Loucy (cell line): ENCODE measurements around the gene SPTB.

ENCODE experiments used
- H2AFZ ChIP-seq: fragments of 200-600 bp; sonication (generic); 2 replicates; pipeline ENCODE4 v1.6.0; 2016; ENCODE audit warnings: antibody characterized with exemption, mild to moderate bottlenecking, low read length, moderate library complexity
- H3F3A ChIP-seq: fragments of 200-600 bp; 2 replicates; pipeline ENCODE4 v1.6.0; 2016; ENCODE audit warnings: antibody characterized with exemption, low read depth, mild to moderate bottlenecking
- H3K27me3 ChIP-seq: fragments of 200-600 bp; sonication (generic); 2 replicates; pipeline ENCODE4 v1.6.1; 2014; ENCODE audit warnings: low read length, mild to moderate bottlenecking; ENCODE audit not compliant: insufficient read depth, poor library complexity, severe bottlenecking
- H3K36me3 ChIP-seq: fragments of 200-600 bp; sonication (generic); 2 replicates; pipeline ENCODE4 v1.6.1; 2016; ENCODE audit warnings: low read length; ENCODE audit not compliant: insufficient read depth
- H3K4me1 ChIP-seq: fragments of 200-600 bp; sonication (generic); 2 replicates; pipeline ENCODE4 v1.5.1; 2014; ENCODE audit warnings: low read length, mild to moderate bottlenecking; ENCODE audit not compliant: insufficient read depth, poor library complexity, severe bottlenecking
- H3K4me2 ChIP-seq: fragments of 200-600 bp; sonication (generic); 2 replicates; pipeline ENCODE4 v1.6.0; 2014; ENCODE audit warnings: antibody characterized with exemption, low read length, low read depth, mild to moderate bottlenecking; ENCODE audit not compliant: poor library complexity, severe bottlenecking
- H3K4me3 ChIP-seq: fragments of 200-600 bp; sonication (generic); 2 replicates; pipeline ENCODE4 v1.5.1; 2014; ENCODE audit warnings: low read length, mild to moderate bottlenecking, mixed read lengths; ENCODE audit not compliant: poor library complexity, severe bottlenecking
- H3K79me2 ChIP-seq: fragments of 200-600 bp; sonication (generic); 2 replicates; pipeline ENCODE4 v1.6.1; 2014; ENCODE audit warnings: low read length; ENCODE audit not compliant: insufficient read depth
- H3K9ac ChIP-seq: fragments of 200-600 bp; sonication (generic); 2 replicates; pipeline ENCODE4 v1.6.0; 2014; ENCODE audit warnings: mild to moderate bottlenecking, low read depth, low read length, moderate library complexity; ENCODE audit not compliant: poor library complexity, severe bottlenecking
- H3K9me2 ChIP-seq: fragments of 200-600 bp; sonication (generic); replicated peaks from 2 replicates; pipeline ENCODE4 v1.6.1; 2016; ENCODE audit warnings: low read depth, low read length, mixed read lengths
- H3K9me3 ChIP-seq: fragments of 200-600 bp; sonication (generic); 2 replicates; pipeline ENCODE4 v1.6.1; 2014; ENCODE audit warnings: mild to moderate bottlenecking, antibody characterized with exemption, low read length, low read depth; ENCODE audit not compliant: insufficient read depth
- H4K20me1 ChIP-seq: fragments of 200-600 bp; sonication (generic); 2 replicates; pipeline ENCODE4 v1.6.0; 2014; ENCODE audit warnings: antibody characterized with exemption, low read length, mild to moderate bottlenecking; ENCODE audit not compliant: insufficient read depth, poor library complexity, severe bottlenecking
- CTCF ChIP-seq: fragments of 200-600 bp; sonication (generic); conservative IDR thresholded peaks from 2 replicates; pipeline ENCODE4 v1.5.1; 2014; ENCODE audit warnings: mild to moderate bottlenecking, antibody characterized with exemption, low read length
- EZH2phosphoT487 ChIP-seq: fragments of 200-600 bp; IDR thresholded peaks from 2 replicates; pipeline ENCODE4 v1.6.1; 2018; ENCODE audit warnings: antibody characterized with exemption, mild to moderate bottlenecking, moderate library complexity, borderline replicate concordance

The SPTB gene

GRCh38 chr14:64889352-64889751 lies 9.6 kb upstream of the SPTB start:
- no peaks in the 10 kb centered on the region for H3K79me2 ChIP-seq

GRCh38 chr14:64885559-64885958 lies 5.9 kb upstream of the SPTB start:
- Histone ChIP-seq H3K4me3 (no peak overlapping the region), H2AFZ (no peak overlapping the region), H3K27me3 (peaks cover 31% of the 10 kb centered on the region), H3K9me3 (no peaks in the 10 kb centered on the region), H3K4me2 (no peak overlapping the region), H3K4me1 (peaks cover 4% of the 10 kb centered on the region), H3K79me2 (no peaks in the 10 kb centered on the region), H3F3A (no peaks in the 10 kb centered on the region), H3K36me3 (no peaks in the 10 kb centered on the region), H3K9me2 (no peaks in the 10 kb centered on the region), H3K9ac (no peak overlapping the region), H4K20me1 (no peaks in the 10 kb centered on the region)
- no peak for TF ChIP-seq EZH2phosphoT487
- TF ChIP-seq CTCF = no peak

More at GRCh38 chr14:64889352-64889751, 9.6 kb upstream of the SPTB start:
- no peak overlapping the region for H3K4me2 ChIP-seq
- no peaks in the 10 kb centered on the region for H3K27me3 ChIP-seq
- no peaks in the 10 kb centered on the region for H3K9me2 ChIP-seq
- no peaks in the 10 kb centered on the region for H3K9me3 ChIP-seq
- H3K4me3 ChIP-seq = no peak overlapping the region
- no peaks in the 10 kb centered on the region for H3K4me1 ChIP-seq
- no peaks in the 10 kb centered on the region for H3K36me3 ChIP-seq
- no peak overlapping the region for H2AFZ ChIP-seq
- no peaks in the 10 kb centered on the region for H3F3A ChIP-seq
- no peak overlapping the region for H3K9ac ChIP-seq
- H4K20me1 ChIP-seq = no peaks in the 10 kb centered on the region
- TF ChIP-seq EZH2phosphoT487 = no peak
- TF ChIP-seq CTCF = no peak

- Histone ChIP-seq H3K9ac (peak overlapping the region; percentile 56), H3K36me3 (no peaks in the 10 kb centered on the region), H3K4me2 (peak overlapping the region; percentile 78), H3K27me3 (peaks cover 58% of the 10 kb centered on the region), H3K9me3 (no peaks in the 10 kb centered on the region), H4K20me1 (no peaks in the 10 kb centered on the region), H3F3A (no peaks in the 10 kb centered on the region), H3K4me3 (peak overlapping the region; percentile 83), H3K79me2 (no peaks in the 10 kb centered on the region), H2AFZ (peak overlapping the region; percentile 89), H3K4me1 (peaks cover 8% of the 10 kb centered on the region), H3K9me2 (no peaks in the 10 kb centered on the region)
- TF ChIP-seq EZH2phosphoT487 (no peak), CTCF (no peak)
Measured at GRCh38 chr14:64880221-64881121, 764 bp upstream of the SPTB start.
